Fibroblast of lung (primary cell): ENCODE data around the gene MRPL19. TPM values are rescaled to one million over a fixed set of nuclear protein-coding genes. Genes with fewer than 3 reads are reported as not detected.
A peak's percentile ranks its signal among the peaks of the same experiment; 100 is the strongest.

Experiments used
- DNase-seq, 2 donors: peaks; one replicate each; pipeline versions ENCODE4 v3.0.0 to v3.0.0-alpha.2; 2010; ENCODE audit warnings: low read depth in 2 of 2
- H2AFZ ChIP-seq: 2 replicates; pipeline ENCODE4 v1.5.1; 2012; ENCODE audit warnings: low read length, control low read depth, inconsistent platforms
- H3K27ac ChIP-seq: 2 replicates; pipeline ENCODE4 v1.5.1; 2011; ENCODE audit warnings: low read length, control low read depth; ENCODE audit not compliant: insufficient read depth
- H3K27me3 ChIP-seq: 2 replicates; pipeline ENCODE4 v1.5.1; 2011; ENCODE audit warnings: mild to moderate bottlenecking, low read length; ENCODE audit not compliant: control insufficient read depth, insufficient read depth
- H3K36me3 ChIP-seq: 2 replicates; pipeline ENCODE4 v1.5.1; 2011; ENCODE audit warnings: low read length; ENCODE audit not compliant: control insufficient read depth, insufficient read depth
- H3K4me1 ChIP-seq: 2 replicates; pipeline ENCODE4 v1.5.1; 2011; ENCODE audit warnings: low read length; ENCODE audit not compliant: control insufficient read depth, insufficient read depth; ENCODE audit errors: extremely low read depth
- H3K4me2 ChIP-seq: 2 replicates; pipeline ENCODE4 v1.5.1; 2011; ENCODE audit warnings: low read length, control low read depth; ENCODE audit not compliant: insufficient read depth; ENCODE audit errors: extremely low read depth
- H3K4me3 ChIP-seq, 4 experiments: fragments of 200-600 bp in 1 of 4; sonication (generic) in 1 of 4; replicated peaks in 1 of 4; 2 replicates each; pipeline ENCODE4 v1.5.1; 2011 to 2016; ENCODE audit warnings: low read length in 4 of 4, low read depth in 3 of 4, mild to moderate bottlenecking in 3 of 4, control low read depth in 2 of 4, inconsistent platforms in 1 of 4, mixed read lengths in 1 of 4; ENCODE audit not compliant: insufficient read depth in 1 of 4; ENCODE audit errors: control extremely low read depth in 1 of 4
- H3K79me2 ChIP-seq: 2 replicates; pipeline ENCODE4 v1.5.1; 2012; ENCODE audit warnings: mild to moderate bottlenecking, low read length, inconsistent platforms; ENCODE audit not compliant: control insufficient read depth, insufficient read depth
- H3K9ac ChIP-seq: 2 replicates; pipeline ENCODE4 v1.5.1; 2011; ENCODE audit warnings: mild to moderate bottlenecking, low read length, control low read depth; ENCODE audit not compliant: insufficient read depth
- H3K9me3 ChIP-seq: 2 replicates; pipeline ENCODE4 v1.5.1; 2012; ENCODE audit warnings: low read depth, low read length; ENCODE audit not compliant: control insufficient read depth, insufficient read depth
- H4K20me1 ChIP-seq: 2 replicates; pipeline ENCODE4 v1.5.1; 2011; ENCODE audit warnings: low read length; ENCODE audit not compliant: control insufficient read depth, insufficient read depth; ENCODE audit errors: extremely low read depth
- CTCF ChIP-seq, 2 donors: IDR thresholded peaks in 1 of 2; conservative IDR thresholded peaks in 1 of 2; 1 replicate in 1 of 2; 2 replicates in 1 of 2; pipeline ENCODE4 v1.5.1; 2011 to 2012; ENCODE audit warnings: low read length in 2 of 2, control low read depth in 1 of 2, inconsistent platforms in 1 of 2, low read depth in 1 of 2, mild to moderate bottlenecking in 1 of 2
- EZH2 ChIP-seq: IDR thresholded peaks from 2 replicates; pipeline ENCODE4 v1.5.1; 2012; ENCODE audit warnings: low read length, control low read depth, mild to moderate bottlenecking; ENCODE audit errors: missing control alignments
- polyA plus RNA-seq, 2 donors: library from polyadenylated mRNA; depleted of rRNA in 1 of 2; stranded (reverse) in 1 of 2; unstranded in 1 of 2; fragments of >200 nt; gene quantifications; 2 replicates each; pipeline ENCODE4 v1.2.1, GENCODE V29; 2011 to 2012; ENCODE audit warnings: missing spikeins in 1 of 2
- total RNA-seq: library from RNA; depleted of rRNA; stranded (reverse); fragments of >200 nt; gene quantifications from 2 replicates; pipeline ENCODE4 v1.2.1, GENCODE V29; 2014

MRPL19 gene
- total and polyA plus RNA-seq, 2 donors (not counting 1 experiment from before 2014, with no cell fraction given): 36.2 to 39.3 TPM

- no peaks in the 10 kb centered on the region for H3K36me3 ChIP-seq
- DNase-seq: no peak
- H3K9ac ChIP-seq: no peak overlapping the region
- TF ChIP-seq EZH2 (no peak), CTCF (conservative IDR thresholded peaks at IDR 0.05 in 1 of 2, IDR thresholded peaks at IDR 0.05 in 1 of 2; ENCODE audit: low read depth in 1 of 2, low read length in 2 of 2) (no peak)
- H3K4me2 ChIP-seq: no peak overlapping the region
- no peak overlapping the region for H3K27ac ChIP-seq
- no peak overlapping the region for H2AFZ ChIP-seq
- H3K79me2 ChIP-seq: no peaks in the 10 kb centered on the region
- H4K20me1 ChIP-seq: no peaks in the 10 kb centered on the region
- no peaks in the 10 kb centered on the region for H3K9me3 ChIP-seq
- peaks cover 4% of the 10 kb centered on the region for H3K4me1 ChIP-seq
- H3K27me3 ChIP-seq: peaks cover 12% of the 10 kb centered on the region
- H3K4me3 ChIP-seq: no peak overlapping the region
These were observed 9.0 kb upstream of the MRPL19 start for GRCh38 chr2:75637568-75637967.

GRCh38 chr2:75640621-75641121, 5.9 kb upstream of the MRPL19 start:
- DNase-seq: peak; percentile 61 to 75
- no peak overlapping the region for H3K27ac ChIP-seq
- no peak overlapping the region for H3K9ac ChIP-seq
- no peaks in the 10 kb centered on the region for H3K9me3 ChIP-seq
- peaks cover 12% of the 10 kb centered on the region for H3K27me3 ChIP-seq
- no peaks in the 10 kb centered on the region for H3K36me3 ChIP-seq
- peaks cover 4% of the 10 kb centered on the region for H3K4me1 ChIP-seq
- TF ChIP-seq EZH2: no peak
- peak; percentile 100 for TF ChIP-seq CTCF (conservative IDR thresholded peaks at IDR 0.05 in 1 of 2, IDR thresholded peaks at IDR 0.05 in 1 of 2; ENCODE audit: low read depth in 1 of 2, low read length in 2 of 2)
- peak overlapping the region; percentile 71 for H2AFZ ChIP-seq
- H3K4me2 ChIP-seq: peak overlapping the region; percentile 87
- peak overlapping the region in 1 of 4 experiments; percentile 16 for H3K4me3 ChIP-seq
- no peaks in the 10 kb centered on the region for H4K20me1 ChIP-seq
- no peaks in the 10 kb centered on the region for H3K79me2 ChIP-seq

- Histone ChIP-seq H3K27me3 (peaks cover 12% of the 10 kb centered on the region), H3K9ac (no peak overlapping the region), H2AFZ (no peak overlapping the region), H3K79me2 (no peaks in the 10 kb centered on the region), H3K4me2 (no peak overlapping the region), H3K9me3 (no peaks in the 10 kb centered on the region), H3K27ac (no peak overlapping the region), H3K4me3 (no peak overlapping the region), H3K4me1 (peaks cover 4% of the 10 kb centered on the region), H4K20me1 (no peaks in the 10 kb centered on the region), H3K36me3 (no peaks in the 10 kb centered on the region)
- TF ChIP-seq CTCF (conservative IDR thresholded peaks at IDR 0.05 in 1 of 2, IDR thresholded peaks at IDR 0.05 in 1 of 2; ENCODE audit: low read depth in 1 of 2, low read length in 2 of 2) (no peak), EZH2 (no peak)
- DNase-seq: no peak
These were observed 5.0 kb upstream of the MRPL19 start for GRCh38 chr2:75641587-75641986.
